ENCODE measurements around the gene RAVER1.
"Not testable (repeated sequence)": the region's sequence is repeated elsewhere in the genome, so short reads cannot be mapped to it uniquely, and the experiment has no call there.

Gene RAVER1

DNA sequence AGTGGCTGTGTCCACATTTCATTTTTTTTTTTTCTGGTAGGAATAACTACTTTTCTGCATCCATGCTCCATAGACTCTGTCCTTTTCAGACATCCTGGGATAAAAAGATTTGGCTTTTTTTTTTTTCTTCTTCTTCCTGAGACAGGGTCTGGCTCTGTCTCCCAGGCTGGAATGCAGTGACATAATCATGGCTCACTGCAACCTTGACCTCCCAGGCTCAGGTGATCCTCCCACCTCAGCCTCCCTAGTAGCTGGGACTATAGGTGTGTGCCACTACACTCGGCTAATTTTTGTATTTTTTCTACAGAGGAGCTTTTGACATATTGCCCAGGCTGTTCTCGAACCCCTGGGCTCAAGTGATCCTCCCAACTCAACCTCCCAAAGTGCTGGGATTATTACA, 10.2 kb upstream of the RAVER1 start:
- no peak for DNase-seq

DNA sequence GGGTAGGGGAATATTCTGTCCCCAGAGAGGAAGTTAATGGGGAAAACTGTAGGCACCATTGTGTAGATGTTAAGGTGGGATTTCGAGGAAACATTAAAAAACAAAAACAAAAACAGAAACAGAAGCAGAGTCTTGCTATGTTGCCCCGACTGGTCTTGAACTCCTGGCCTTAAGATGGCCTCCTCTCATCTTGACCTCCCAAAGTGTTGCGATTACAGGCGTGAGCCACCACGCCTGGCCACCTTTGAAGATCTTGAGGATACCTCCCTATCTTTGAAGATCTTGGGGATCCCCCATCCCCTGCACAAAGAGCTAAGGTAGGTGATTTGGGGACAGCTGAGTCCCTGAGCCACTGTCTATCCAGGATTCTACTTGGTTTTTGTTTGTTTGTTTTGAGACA, 6.6 kb upstream of the RAVER1 start:
- DNase-seq: no peak

- no peak for DNase-seq
These were observed 6.1 kb upstream of the RAVER1 start, which contains the start of gene ICAM3 for GRCh38 chr19:10339380-10339960. Gene ICAM3, minus strand, starts transcription at chr19:10339624. Its CDS starts 10 bp downstream, at chr19:10339614.

DNA sequence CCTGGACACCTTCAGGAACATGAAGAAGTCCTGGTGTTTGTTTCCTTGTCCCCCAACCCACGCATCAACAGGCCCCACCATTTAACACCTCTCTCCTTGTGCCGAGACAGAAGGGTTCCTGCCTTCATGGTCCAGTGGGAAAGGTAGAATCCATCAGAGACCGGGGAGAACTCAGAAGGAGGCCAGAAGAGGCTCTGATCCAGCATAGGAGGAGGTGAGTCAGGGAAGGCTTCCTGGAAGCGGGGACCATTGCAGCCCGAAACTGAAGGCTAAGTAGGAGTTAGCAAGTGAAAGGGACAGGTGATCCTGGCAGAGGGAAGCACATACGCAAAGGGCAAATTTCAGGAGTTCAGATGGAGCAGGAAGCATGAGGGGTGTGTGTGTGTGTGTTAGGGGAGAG, 5.6 kb upstream of the RAVER1 start:
- DNase-seq: no peak

DNA sequence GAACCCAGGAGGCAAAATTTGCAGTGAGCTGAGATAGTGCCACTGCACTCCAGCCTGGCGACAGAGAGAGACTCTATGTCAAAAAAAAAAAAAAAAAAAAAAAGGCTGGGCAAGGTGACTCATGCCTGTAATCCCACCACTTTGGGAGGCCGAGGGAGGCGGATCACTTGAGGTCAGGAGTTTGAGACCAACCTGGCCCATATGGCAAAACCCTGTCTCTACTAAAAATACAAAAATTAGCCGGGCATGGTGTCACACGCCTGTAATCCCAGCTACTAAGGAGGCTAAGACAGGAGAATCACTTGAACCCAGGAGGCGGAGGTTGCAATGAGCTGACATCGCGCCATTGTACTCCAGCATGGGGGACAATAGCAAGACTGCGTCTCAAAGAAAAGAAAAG, 3.4 kb upstream of the RAVER1 start:
- DNase-seq: not testable (repeated sequence)

DNA sequence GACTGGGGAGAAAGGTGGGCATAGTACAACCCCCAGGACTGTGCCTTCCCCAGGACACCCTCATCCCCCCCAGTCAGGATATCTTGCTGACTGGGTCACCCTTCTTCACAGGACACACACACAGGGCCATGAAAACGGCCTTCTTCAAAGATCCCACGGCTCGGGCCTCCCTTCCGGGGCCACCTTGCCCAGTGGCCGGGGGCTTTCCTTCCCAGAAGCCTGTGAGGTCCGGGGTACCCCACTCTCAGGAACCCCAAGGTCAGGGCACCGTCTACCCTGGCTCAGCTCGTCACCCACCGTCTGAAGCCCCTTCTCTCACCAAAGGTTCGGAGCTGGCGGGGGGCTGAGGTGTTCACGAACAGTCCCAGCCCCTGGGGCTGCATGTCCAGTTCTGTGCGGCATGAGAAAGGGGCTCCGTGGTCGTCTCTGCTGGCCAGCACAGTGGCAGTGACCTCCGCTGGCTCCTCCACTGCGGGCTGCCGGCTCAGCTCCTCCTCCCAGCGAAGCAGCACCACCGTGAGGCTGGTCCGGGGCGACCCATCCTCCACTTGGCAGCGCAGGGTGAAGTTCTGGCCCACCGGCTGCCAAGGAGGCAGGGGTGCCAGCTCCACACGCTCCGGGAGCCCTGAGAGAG, 2.1 kb upstream of the RAVER1 start:
- no peak for DNase-seq

DNA sequence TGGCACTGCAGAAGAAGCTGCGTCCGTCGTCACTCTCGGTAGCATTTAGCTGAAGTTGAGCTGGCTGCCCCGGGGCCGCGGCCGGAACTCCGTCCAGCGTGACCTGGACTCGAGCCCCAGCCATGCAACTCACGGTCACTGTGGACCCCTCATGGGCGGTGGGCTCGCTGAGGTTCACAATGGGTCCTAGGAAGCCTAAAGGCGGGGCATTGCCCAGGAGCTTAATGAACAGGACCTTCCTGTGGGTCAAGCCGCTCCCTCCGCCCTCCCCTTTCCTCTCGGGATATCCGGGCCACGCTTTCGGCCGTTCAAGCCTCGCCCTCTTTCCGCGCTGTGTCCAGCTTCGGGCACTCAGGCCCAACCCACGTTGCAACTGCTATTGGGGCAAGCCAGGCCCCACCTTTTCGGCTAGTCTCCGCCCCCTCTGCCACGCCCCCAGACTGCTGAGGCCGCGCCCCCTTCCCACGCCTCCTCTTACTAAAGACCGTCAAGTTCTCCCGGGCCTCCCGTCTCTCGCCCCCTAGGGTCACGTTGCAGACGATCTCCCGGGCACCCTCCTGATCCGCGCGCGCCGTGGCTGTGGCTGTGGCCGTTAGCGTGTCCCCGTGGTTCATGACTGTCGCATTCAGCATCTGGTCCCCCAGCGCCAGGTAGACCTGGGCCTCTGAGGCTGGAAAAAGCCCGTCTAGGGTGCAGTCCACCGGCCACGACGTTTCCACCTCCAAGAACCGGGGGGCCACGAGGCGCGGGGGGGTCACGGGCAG, 1.4 kb upstream of the RAVER1 start:
- peak; percentile 9 to 59 (median 17) for DNase-seq

- no peak for DNase-seq
These were observed 644 bp upstream of the RAVER1 start for GRCh38 chr19:10333758-10334587.

GRCh38 chr19:10332158-10332964, 968 bp downstream of the RAVER1 start:
- no peak for DNase-seq

- DNase-seq: no peak
These were observed 3.8 kb downstream of the RAVER1 start for GRCh38 chr19:10329555-10329954.

DNA sequence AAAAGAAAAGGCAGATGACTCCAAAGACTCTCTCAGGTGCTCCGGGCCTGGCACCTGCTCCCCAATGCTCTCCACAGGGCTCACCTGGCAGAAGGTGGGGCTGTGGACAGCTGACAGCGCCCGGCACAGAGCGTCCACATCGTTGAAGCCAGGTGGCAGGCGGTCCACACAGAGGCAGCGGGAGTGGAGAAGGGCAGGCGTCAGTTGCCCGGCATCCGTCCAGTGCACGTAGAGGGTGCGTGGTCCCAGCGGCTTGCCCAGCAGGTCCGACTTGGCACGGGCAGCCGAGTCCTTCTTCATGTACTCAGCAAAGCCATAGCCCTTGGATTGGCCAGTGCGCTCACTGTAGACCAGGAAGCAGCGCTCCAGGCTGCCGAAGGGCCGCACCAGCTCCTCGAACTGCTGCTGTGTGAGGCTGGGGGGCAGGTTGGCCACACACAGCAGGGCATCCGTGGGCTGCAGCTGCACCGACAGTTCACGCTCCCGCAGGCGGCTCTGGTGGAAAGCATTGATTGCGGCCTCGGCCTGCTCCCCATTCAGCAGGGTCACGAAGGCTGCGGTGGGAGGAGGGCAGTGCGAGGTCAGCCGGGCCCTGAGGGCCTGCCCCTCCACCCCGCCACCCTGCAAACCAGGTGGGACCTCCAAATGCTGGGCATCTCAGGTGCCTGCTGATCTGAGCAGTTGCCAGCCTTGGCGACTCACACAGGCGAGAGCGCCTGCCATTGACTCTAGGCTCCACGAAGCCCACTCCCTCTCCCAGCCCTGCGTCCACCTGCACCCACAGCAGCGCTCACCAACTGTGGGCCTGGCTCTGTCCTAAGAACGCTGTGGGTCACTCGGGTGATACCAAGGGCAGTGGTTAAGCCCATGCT, 4.5 kb downstream of the RAVER1 start:
- DNase-seq: no peak

GRCh38 chr19:10327793-10328192, 5.5 kb downstream of the RAVER1 start:
- no peak for DNase-seq

GRCh38 chr19:10325732-10326131, 7.6 kb downstream of the RAVER1 start:
- DNase-seq: no peak

GRCh38 chr19:10321874-10322835, 11.2 kb downstream of the RAVER1 start:
- no peak for DNase-seq

DNA sequence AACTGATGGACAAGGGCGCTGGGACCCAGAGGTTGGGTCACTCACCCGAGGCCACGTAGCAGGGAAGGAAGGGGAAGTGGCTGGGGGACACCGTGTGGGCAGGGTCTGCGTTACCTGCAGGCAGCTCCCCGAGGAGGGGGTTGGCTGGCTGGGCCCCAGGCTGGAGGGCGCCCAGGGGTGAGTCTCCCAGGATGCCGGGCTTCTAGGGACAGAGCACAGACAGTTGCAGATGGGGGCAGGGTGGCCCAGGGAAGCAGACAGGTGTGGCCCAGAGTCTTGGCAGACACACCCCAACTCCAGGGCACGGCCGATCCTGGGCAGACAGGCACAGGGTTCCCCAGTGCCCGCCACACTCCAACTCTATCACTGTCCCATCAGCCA, 11.9 kb downstream of the RAVER1 start:
- DNase-seq: no peak

DNA sequence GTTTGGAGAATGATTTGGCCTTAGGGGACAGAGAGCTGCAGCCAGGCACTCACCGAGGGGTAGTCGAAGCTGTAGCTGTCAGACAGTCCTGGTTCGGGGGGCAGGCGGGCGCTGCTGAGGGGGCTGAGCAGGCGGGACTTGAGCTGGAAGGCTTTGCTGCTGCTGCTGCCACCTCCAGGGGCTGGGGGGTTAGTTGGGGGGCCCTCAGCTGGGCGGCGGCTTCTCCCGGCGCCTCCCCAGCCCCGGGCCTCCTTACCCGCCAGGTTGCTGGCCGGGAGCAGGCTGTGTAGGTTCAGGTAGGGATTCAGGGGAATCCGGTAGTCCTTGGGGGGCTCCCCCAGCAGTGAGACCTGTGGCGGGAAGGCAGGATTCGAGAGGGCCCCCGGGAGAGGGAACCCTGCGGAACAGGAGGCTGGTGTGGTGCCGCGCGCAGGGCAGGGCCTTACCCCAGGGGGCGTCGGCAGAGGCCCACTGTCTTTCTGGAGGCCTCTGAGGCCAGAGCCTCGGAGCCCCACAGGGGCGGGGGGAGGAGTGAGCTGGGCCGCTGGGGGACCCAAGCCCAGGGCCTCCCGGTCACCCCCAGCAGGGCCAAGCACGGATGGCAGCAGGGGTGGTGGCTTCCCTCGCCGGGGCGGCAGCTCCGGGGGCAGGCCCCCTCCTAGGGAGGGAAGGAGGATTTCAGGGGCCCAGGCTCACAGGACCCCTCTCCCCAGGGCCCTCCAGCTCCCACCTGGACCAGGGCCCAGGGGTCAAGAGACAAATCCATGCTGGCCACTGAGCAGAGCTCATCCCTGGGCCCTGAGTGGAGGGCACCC, 12.5 kb downstream of the RAVER1 start:
- DNase-seq: no peak

GRCh38 chr19:10318807-10319682, 14.3 kb downstream of the RAVER1 start:
- no peak for DNase-seq

DNA sequence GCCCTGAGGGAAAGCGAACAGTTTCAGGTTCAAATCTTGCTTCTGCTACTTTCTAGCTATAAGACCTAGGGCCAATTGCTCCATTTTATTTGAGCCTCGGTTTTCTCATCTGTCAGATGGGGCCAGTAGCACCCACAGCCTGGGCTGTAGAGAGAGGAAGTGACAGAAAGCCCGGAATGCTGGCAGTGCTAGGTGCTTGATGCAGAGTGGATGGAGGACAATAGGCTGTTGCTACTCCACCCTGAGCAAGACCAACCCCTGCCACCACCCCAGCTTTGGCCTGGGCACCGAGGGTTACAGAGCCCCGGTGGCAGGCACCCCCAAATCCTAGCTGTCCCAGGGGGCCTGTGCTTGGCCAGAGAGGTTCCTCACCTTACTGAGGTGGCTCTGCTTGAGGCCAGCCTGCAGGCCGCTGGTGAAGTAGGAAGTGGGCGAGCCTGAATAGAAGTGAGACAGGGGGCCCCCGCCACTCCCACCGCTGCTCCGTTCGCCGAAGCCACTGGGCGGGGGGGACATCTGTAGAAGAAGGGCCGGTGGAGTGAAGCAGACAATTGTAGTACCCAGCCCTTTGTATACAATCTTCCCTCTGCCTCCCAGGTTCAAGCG, 15.4 kb downstream of the RAVER1 start:
- DNase-seq: no peak

Measured in NCI-H1417 (cell line).